ENCODE measurements around the gene AJM1. TPM values are rescaled to one million over a fixed set of nuclear protein-coding genes. Genes with fewer than 3 reads are reported as not detected.

AJM1 gene
- polyA plus RNA-seq, 1 donor from 2014 or later: 1.5 TPM

DNA sequence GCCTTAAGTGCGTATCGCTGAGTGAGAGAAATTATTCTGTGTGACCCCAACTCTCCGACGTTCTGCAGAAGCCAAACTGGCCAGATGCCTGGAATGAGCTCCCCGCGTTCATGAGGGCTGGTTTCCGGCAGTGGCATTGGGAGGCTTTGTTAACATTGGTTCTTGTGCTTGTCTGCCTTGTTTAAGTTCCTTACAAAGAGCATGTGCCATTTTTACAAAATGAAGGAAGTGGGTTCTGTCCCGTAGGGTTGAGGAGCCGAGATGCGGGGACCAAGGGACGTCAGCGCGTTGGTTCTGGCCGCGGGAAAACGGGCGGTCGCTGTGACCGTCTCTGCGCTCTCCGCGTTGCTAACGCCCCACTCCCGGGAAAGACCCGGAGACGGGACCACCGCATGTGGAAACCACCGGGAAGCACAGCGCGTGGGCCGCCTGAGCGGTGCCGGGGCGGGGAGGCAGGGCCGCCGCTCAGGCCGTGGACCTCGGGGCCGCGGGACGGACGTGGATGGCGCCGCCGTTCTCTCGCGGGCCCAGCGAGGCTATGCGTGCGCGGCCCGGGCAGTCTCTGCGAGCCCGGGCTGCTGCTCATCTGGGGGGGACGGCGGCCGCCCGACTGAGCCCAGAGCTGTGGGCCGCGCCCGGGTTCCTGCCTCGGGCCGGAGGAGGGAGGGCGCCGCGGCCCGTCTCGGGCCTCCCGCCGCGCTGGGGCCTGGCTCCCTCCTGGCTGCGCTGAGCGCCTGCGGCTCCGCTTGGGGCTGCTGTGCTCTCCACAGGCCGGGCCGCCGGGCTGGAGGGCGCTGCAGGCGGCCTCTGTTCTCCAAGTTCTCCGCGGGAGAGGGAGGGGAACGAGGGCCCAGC lies 21.1 kb upstream of the AJM1 start:
- H3K9me2 ChIP-seq (ENCODE audit: insufficient read depth, low read length): no peaks in the 10 kb centered on the region
- H2AFZ ChIP-seq (ENCODE audit: low read depth, low read length): no peak overlapping the region
- no peak overlapping the region for H3K4me3 ChIP-seq (ENCODE audit: low read length)
- H3K4me2 ChIP-seq (ENCODE audit: low read length): no peak overlapping the region
- no peaks in the 10 kb centered on the region for H3K79me2 ChIP-seq (replicated peaks; ENCODE audit: insufficient read depth, low read length)
- no peaks in the 10 kb centered on the region for H4K20me1 ChIP-seq (ENCODE audit: insufficient read depth)
- H3K27me3 ChIP-seq (ENCODE audit: insufficient read depth, low read depth, low read length): no peaks in the 10 kb centered on the region
- H3K27ac ChIP-seq (ENCODE audit: low read length): no peak overlapping the region
- no peaks in the 10 kb centered on the region for H3K36me3 ChIP-seq (ENCODE audit: insufficient read depth, low read length)
- H3K9me3 ChIP-seq (ENCODE audit: low read length): no peaks in the 10 kb centered on the region
- no peak for TF ChIP-seq EP300 (conservative IDR thresholded peaks at IDR 0.05; ENCODE audit: poor library complexity, severe bottlenecking)
- TF ChIP-seq, protein P1, sequence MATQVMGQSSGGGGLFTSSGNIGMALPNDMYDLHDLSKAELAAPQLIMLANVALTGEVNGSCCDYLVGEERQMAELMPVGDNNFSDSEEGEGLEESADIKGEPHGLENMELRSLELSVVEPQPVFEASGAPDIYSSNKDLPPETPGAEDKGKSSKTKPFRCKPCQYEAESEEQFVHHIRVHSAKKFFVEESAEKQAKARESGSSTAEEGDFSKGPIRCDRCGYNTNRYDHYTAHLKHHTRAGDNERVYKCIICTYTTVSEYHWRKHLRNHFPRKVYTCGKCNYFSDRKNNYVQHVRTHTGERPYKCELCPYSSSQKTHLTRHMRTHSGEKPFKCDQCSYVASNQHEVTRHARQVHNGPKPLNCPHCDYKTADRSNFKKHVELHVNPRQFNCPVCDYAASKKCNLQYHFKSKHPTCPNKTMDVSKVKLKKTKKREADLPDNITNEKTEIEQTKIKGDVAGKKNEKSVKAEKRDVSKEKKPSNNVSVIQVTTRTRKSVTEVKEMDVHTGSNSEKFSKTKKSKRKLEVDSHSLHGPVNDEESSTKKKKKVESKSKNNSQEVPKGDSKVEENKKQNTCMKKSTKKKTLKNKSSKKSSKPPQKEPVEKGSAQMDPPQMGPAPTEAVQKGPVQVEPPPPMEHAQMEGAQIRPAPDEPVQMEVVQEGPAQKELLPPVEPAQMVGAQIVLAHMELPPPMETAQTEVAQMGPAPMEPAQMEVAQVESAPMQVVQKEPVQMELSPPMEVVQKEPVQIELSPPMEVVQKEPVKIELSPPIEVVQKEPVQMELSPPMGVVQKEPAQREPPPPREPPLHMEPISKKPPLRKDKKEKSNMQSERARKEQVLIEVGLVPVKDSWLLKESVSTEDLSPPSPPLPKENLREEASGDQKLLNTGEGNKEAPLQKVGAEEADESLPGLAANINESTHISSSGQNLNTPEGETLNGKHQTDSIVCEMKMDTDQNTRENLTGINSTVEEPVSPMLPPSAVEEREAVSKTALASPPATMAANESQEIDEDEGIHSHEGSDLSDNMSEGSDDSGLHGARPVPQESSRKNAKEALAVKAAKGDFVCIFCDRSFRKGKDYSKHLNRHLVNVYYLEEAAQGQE (IDR thresholded peaks at IDR 0.05; ENCODE audit: borderline replicate concordance): no peak
- TF ChIP-seq, protein P2, sequence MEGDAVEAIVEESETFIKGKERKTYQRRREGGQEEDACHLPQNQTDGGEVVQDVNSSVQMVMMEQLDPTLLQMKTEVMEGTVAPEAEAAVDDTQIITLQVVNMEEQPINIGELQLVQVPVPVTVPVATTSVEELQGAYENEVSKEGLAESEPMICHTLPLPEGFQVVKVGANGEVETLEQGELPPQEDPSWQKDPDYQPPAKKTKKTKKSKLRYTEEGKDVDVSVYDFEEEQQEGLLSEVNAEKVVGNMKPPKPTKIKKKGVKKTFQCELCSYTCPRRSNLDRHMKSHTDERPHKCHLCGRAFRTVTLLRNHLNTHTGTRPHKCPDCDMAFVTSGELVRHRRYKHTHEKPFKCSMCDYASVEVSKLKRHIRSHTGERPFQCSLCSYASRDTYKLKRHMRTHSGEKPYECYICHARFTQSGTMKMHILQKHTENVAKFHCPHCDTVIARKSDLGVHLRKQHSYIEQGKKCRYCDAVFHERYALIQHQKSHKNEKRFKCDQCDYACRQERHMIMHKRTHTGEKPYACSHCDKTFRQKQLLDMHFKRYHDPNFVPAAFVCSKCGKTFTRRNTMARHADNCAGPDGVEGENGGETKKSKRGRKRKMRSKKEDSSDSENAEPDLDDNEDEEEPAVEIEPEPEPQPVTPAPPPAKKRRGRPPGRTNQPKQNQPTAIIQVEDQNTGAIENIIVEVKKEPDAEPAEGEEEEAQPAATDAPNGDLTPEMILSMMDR (IDR thresholded peaks at IDR 0.05; ENCODE audit: poor library complexity, severe bottlenecking): no peak
- no peak for TF ChIP-seq SMC3 (conservative IDR thresholded peaks at IDR 0.05; ENCODE audit: poor library complexity)
- no peak for TF ChIP-seq POLR2AphosphoS5 (IDR thresholded peaks at IDR 0.05)
- TF ChIP-seq TAF1 (IDR thresholded peaks at IDR 0.05; ENCODE audit: low read depth): no peak
- TF ChIP-seq MXI1 (conservative IDR thresholded peaks at IDR 0.05; ENCODE audit: poor library complexity, severe bottlenecking): no peak
- TF ChIP-seq RAD21 (conservative IDR thresholded peaks at IDR 0.05): no peak
- TF ChIP-seq EZH2 (IDR thresholded peaks at IDR 0.05; ENCODE audit: borderline replicate concordance, insufficient read depth, low read length, poor library complexity, severe bottlenecking): no peak
- no peaks in the 10 kb centered on the region for H3F3A ChIP-seq (ENCODE audit: insufficient read depth, low read length, poor library complexity, severe bottlenecking)
- H3K9ac ChIP-seq (ENCODE audit: low read length): no peak overlapping the region

DNA sequence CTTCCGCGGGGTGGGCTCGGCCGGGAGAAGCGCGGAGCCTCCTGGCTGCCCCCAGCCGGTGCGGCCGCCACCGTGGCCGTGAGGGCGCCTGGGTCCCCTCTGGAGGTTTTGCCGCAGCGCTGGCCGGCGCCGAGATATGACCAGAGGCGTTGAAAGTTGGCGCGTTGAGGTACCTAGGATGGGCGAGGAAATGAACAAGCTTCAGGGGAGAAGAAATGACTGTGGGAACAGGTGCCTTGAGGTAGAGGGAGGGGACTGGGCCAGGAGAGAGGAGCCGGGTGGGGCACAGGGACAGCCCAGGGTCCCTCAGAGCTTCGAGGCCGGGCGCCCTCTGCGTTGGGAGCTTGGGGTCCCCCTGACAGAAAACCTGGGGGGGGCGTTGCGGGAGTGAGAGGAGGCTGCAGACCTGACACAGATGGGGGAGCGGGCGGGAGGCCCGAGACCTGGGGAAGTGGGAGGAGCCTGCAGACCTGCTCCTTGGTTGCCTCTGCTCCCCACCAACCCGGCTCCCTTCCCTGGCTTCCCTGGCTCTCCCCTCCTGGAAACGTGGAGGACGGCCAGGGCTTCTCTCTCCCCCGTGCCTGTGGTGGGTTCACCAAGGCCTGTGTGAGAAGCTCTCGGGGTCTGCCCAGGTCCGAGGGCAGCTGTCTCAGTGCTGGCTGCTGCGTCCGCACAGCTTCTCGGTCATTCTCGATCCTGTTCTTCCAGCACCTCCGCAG lies 20.3 kb upstream of the AJM1 start:
- H3K79me2 ChIP-seq (replicated peaks; ENCODE audit: insufficient read depth, low read length): no peaks in the 10 kb centered on the region
- no peaks in the 10 kb centered on the region for H3K9me2 ChIP-seq (ENCODE audit: insufficient read depth, low read length)
- H3K4me3 ChIP-seq (ENCODE audit: low read length): no peak overlapping the region
- H3K36me3 ChIP-seq (ENCODE audit: insufficient read depth, low read length): no peaks in the 10 kb centered on the region
- H3K27me3 ChIP-seq (ENCODE audit: insufficient read depth, low read depth, low read length): no peaks in the 10 kb centered on the region
- H3K9ac ChIP-seq (ENCODE audit: low read length): no peak overlapping the region
- H2AFZ ChIP-seq (ENCODE audit: low read depth, low read length): no peak overlapping the region
- no peak overlapping the region for H3K27ac ChIP-seq (ENCODE audit: low read length)
- TF ChIP-seq MXI1 (conservative IDR thresholded peaks at IDR 0.05; ENCODE audit: poor library complexity, severe bottlenecking) (no peak), TAF1 (IDR thresholded peaks at IDR 0.05; ENCODE audit: low read depth) (no peak), EZH2 (IDR thresholded peaks at IDR 0.05; ENCODE audit: borderline replicate concordance, insufficient read depth, low read length, poor library complexity, severe bottlenecking) (no peak)
- H3K9me3 ChIP-seq (ENCODE audit: low read length): no peaks in the 10 kb centered on the region
- H3K4me2 ChIP-seq (ENCODE audit: low read length): no peak overlapping the region
- no peaks in the 10 kb centered on the region for H3F3A ChIP-seq (ENCODE audit: insufficient read depth, low read length, poor library complexity, severe bottlenecking)
- H4K20me1 ChIP-seq (ENCODE audit: insufficient read depth): no peaks in the 10 kb centered on the region
